Small intestine (tissue), 7 donors: ENCODE data around the gene TTC31. TPM values are rescaled to one million over a fixed set of nuclear protein-coding genes. Genes with fewer than 3 reads are reported as not detected.

Experiments
- DNase-seq, 2 donors: peaks; one replicate each; pipeline versions ENCODE4 v3.0.0 to v3.0.0-alpha.2; 2013
- FAIRE-seq: peaks from 2 replicates; lab custom pipeline; 2012; peaks lifted over from hg19 to GRCh38; lab: Jason Lieb, UNC
- H3K27ac ChIP-seq, 3 donors: one replicate each; pipeline ENCODE4 v1.5.1; 2013; ENCODE audit warnings: low read length in 2 of 3, mild to moderate bottlenecking in 2 of 3, control low read depth in 1 of 3, inconsistent platforms in 1 of 3, low read depth in 1 of 3, moderate library complexity in 1 of 3
- H3K27me3 ChIP-seq, 3 donors: one replicate each; pipeline ENCODE4 v1.6.1; 2013; ENCODE audit warnings: low read length in 3 of 3, inconsistent platforms in 1 of 3; ENCODE audit not compliant: control insufficient read depth in 3 of 3, insufficient read depth in 3 of 3
- H3K36me3 ChIP-seq, 3 donors: one replicate each; pipeline ENCODE4 v1.6.1; 2013; ENCODE audit warnings: low read length in 3 of 3, inconsistent platforms in 1 of 3, low read depth in 1 of 3, mild to moderate bottlenecking in 1 of 3, moderate library complexity in 1 of 3; ENCODE audit not compliant: control insufficient read depth in 3 of 3, insufficient read depth in 2 of 3
- H3K4me1 ChIP-seq, 3 donors: one replicate each; pipeline ENCODE4 v1.6.1; 2013; ENCODE audit warnings: low read length in 2 of 3, inconsistent platforms in 1 of 3, low read depth in 1 of 3, mild to moderate bottlenecking in 1 of 3, moderate library complexity in 1 of 3; ENCODE audit not compliant: control insufficient read depth in 3 of 3, insufficient read depth in 2 of 3
- H3K4me3 ChIP-seq, 3 donors: one replicate each; pipeline ENCODE4 v1.5.1; 2013; ENCODE audit warnings: low read length in 3 of 3, control low read depth in 1 of 3, inconsistent platforms in 1 of 3, low read depth in 1 of 3, mild to moderate bottlenecking in 1 of 3, moderate library complexity in 1 of 3
- H3K9me3 ChIP-seq, 2 donors: one replicate each; pipeline ENCODE4 v1.6.1; 2013; ENCODE audit warnings: low read depth in 1 of 2, low read length in 1 of 2; ENCODE audit not compliant: control insufficient read depth in 2 of 2, insufficient read depth in 1 of 2
- WGBS, 3 donors: extraction: QIAGEN DNeasy Blood & Tissue Kit; methylation state at CpG; one replicate each; pipeline ENCODE4 v1.1.7; 2013; 5-methylcytosine and 5-hydroxymethylcytosine counted together
- polyA plus RNA-seq, 4 donors: library from polyadenylated mRNA; stranded (reverse) in 3 of 4; unstranded in 1 of 4; fragments of 200-250 nt in 3 of 4; fragments of 120-200 nt in 1 of 4; gene quantifications; one replicate each; pipeline versions ENCODE4 v1.2.1 to v1.2.3, GENCODE V29; 2013
- donor health status: healthy with polysubstance abuse.
- donor health status: control.
- donor health status: control.
- donor health status: Bipolar disorder and iron deficiency.
- donor health status: healthy.

Gene TTC31
- polyA plus RNA-seq, 4 donors, result 20.1 to 51.0 (median 27.1) TPM

DNA sequence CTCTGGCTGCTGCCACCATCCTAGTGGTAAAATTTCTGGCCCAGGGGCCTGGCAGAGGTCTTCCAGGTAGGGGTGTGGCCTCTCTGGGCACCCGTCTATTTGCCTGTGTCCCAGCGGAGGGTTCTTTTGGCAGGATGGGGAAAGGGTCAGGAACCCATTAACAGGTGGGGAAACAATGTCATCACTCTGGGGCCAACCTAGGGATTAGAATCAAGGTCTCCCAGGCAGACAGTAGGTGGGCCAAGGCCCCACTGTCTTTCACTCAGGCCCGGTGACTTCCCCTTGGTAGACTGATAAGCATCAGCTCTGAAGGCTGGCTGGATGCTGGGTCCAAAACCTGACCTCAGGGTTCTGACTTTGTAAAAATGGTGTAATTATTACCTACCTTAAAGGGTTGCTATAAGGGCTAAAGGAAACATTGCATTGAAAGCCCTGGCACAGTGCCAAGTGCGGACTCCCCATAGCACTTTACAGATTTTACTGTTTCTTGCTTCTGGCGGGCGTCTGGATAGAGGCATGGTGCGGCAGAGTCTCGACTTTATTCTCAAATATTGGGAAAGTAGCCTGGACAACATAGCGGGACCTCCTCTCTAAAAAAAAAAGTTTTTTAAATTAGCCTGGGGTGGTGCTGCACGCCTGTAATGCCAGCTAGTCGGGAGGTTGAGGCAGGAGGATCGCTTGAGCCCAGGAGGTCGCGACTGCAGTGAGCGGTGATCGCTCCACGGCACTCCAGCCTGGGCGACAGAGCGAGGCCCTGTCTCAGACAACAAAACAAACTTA, 14.3 kb downstream of the TTC31 start:
- Histone ChIP-seq H3K36me3 (peaks cover under 1 to 52% (median 6%) of the 10 kb centered on the region in 3 donors), H3K4me1 (peaks cover 0 to 55% (median 0%) of the 10 kb centered on the region in 3 donors), H3K27me3 (peaks cover 0 to 39% (median 0%) of the 10 kb centered on the region in 3 donors), H3K9me3 (no peaks in the 10 kb centered on the region), H3K27ac (peak overlapping the region in 1 of 3 donors; percentile 82), H3K4me3 (peak overlapping the region in 1 of 3 donors; percentile 82)
- FAIRE-seq (no peak), DNase-seq (peak in 1 of 2 donors; percentile 75)
- 57 to 78% (median 72%) methylated on average over 19 of the region's 19 CpGs for WGBS, 3 donors

DNA sequence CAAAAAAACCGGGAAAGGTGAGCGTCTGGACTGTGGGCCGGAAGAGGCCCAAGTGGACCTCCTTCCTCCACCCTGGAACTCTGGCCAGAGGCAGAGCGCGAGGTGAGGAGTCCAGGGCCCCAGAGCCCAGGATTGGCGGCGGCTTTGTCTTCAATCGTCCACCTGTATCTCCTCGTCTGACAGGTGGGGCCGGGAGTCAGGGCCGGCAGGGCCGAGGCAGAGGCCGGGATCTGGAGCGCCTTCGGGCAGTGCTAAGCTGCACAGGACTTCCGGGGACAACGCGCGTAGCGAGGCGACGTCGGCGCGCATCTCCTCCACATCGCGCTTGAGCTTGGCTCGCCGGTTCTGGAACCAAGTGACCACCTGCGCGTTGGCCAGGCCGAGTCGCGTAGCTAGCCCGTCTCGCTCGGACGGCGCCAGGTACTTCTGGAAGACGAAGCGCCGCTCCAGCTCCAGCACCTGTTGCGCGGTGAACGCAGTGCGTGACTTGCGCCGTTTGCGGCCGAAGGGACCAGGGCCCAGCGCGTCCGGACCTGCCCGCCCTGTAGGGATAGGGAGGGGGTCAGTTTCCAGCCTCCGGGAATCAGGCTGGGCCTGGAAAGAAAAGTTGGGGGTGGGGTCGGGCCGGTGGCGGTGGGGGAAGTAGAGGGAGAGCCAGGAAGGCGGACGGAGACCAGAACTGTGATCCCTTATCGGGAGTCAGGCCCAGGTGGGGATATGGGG, 15.1 kb downstream of the TTC31 start:
- H3K4me1 ChIP-seq, result peaks cover 0 to 48% (median 0%) of the 10 kb centered on the region in 3 donors
- peak overlapping the region in 2 of 3 donors; percentile 48 to 82 for H3K27ac ChIP-seq
- peaks cover 0 to 44% (median under 1%) of the 10 kb centered on the region in 3 donors for H3K36me3 ChIP-seq
- DNase-seq (peak; percentile 48 to 70), FAIRE-seq (no peak)
- WGBS, 3 donors, result 7 to 9% (median 8%) methylated on average over 55 to 61 of the region's 61 CpGs
- H3K4me3 ChIP-seq, result peak overlapping the region; percentile 27 to 82 (median 59)
- peaks cover 0 to 45% (median 0%) of the 10 kb centered on the region in 3 donors for H3K27me3 ChIP-seq
- no peaks in the 10 kb centered on the region for H3K9me3 ChIP-seq

DNA sequence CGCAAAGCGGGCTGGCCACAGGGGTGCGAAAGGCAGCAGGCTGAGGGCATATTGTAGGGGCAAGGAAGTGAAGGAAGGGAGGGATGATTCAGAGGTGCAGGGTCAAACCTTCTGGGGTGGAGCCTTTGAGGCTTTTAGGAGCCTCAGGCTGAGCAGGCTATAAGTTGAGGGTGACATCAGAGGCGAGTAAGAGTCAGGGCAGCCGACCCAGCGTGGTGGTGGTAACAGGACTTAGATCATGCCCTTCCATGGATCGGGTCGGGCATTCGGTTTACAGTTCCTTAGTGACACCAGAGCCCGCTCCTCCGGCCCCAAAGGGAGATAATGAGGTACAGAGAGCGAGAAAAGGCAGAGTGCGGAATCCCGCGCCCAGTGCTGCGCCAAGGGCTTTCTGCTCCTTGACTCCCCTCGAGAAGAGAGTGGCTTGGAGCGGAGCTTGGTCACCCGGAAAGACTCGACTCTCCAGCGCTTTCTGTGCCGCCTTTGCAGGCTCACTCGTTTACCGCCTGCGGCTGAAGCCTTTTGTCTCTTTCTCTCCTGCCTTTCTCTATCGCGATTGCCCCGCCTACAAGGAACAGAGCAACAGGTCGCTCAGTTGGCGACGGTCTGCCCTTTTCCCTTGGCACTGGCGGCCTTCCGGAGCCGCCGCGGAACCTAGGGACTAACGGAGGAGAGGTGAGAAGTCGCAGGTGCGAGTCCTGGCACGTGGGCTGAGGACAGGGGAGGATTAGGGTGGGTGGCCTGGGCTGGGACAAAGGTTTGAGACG, 15.8 kb downstream of the TTC31 start:
- FAIRE-seq (no peak), DNase-seq (peak; percentile 68 to 76)
- peak overlapping the region; percentile 3 to 82 (median 56) for H3K27ac ChIP-seq
- peaks cover 0 to 49% (median 0%) of the 10 kb centered on the region in 3 donors for H3K27me3 ChIP-seq
- no peaks in the 10 kb centered on the region for H3K9me3 ChIP-seq
- peak overlapping the region; percentile 27 to 82 (median 59) for H3K4me3 ChIP-seq
- 2 to 3% (median 2%) methylated on average over 40 to 41 of the region's 41 CpGs for WGBS, 3 donors
- peaks cover 0 to 37% (median 0%) of the 10 kb centered on the region in 3 donors for H3K36me3 ChIP-seq
- peaks cover 0 to 48% (median 0%) of the 10 kb centered on the region in 3 donors for H3K4me1 ChIP-seq

DNA sequence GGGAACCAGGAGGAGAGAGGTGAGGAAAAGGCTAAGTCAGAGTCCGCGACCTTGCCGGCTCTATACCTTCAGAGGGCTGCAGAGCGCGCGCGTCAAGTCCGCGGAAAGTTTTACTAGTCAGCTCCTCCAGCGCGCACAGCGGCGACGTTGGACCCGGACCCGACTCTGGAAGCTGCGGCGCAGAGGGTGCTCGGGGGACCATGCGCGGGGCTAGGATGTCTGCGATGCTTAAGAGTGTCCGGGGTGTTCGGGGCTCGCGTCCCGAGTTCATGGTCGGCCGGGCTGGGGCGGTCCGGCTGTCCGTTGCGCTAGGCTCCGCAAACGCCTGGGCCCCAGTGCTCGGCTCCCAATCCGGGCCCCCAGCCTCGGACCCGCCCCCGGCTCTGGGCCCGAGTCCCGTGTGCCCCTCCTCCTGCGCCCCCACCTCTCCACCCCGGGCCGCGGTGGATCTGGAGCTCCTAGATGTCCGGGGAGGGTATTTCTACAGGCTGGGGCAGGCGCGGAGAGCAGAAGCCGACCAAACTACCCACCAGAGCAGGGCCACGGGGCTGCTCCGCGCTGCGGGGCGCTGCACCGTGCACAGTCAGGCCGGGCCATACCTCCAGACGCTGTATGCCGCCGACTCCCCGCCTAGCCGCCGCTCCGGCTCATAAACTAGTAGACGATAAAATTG, 16.5 kb downstream of the TTC31 start, which contains the start of gene LBX2:
LBX2 (minus strand) TSS at position 337 of the 673 bp plus-strand sequence; CDS start at position 271, 66 bp downstream.
- FAIRE-seq (no peak), DNase-seq (peak; percentile 31 to 74)
- H3K4me3 ChIP-seq, result peak within 1 kb of the TSS; percentile 27 to 82 (median 59)
- no peaks in the 10 kb centered on the region for H3K9me3 ChIP-seq
- WGBS, 3 donors, result 2 to 6% (median 3%) methylated on average over 55 to 65 of the region's 65 CpGs
- peak within 1 kb of the TSS; percentile 3 to 82 (median 56) for H3K27ac ChIP-seq
- H3K27me3 ChIP-seq, result peaks cover 0 to 49% (median 0%) of the 10 kb centered on the region in 3 donors
- H3K4me1 ChIP-seq, result peaks cover 0 to 53% (median 0%) of the 10 kb centered on the region in 3 donors
- H3K36me3 ChIP-seq, result peaks cover 0 to 37% (median 0%) of the 10 kb centered on the region in 3 donors

DNA sequence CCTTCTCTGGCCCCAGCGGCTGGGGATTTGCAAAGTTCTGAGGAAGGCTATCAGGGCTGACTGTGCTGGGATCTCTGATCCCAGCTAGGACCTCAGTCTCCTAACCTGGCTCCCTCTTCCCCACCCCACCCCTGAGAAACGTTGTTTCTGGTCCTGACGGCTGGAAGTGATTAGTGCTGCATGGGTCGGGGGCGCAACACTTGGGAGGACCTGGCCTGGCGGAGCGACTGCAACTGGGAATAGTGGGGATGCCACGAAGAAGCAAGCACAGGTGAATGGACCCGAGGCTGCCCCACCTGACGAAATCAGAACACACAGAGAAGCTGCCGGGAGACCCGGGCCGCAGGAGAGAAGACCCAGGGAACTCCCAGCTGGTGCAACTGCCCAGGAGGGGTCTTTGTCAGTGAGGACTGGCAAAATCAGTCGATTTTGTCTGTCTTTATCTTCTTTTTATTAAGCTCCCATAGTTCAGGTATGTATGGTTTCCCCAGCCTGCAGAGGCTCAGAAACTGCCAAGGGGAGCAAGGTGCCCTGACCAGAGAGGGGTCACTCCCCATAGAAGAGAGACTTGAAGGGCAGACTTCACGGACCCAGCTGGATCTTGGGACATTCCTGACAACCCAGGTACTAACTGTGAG, 17.2 kb downstream of the TTC31 start:
- peaks cover 0 to 37% (median 0%) of the 10 kb centered on the region in 3 donors for H3K36me3 ChIP-seq
- 38 to 52% (median 47%) methylated on average over 15 of the region's 15 CpGs for WGBS, 3 donors
- no peaks in the 10 kb centered on the region for H3K9me3 ChIP-seq
- peak overlapping the region in 2 of 3 donors; percentile 59 to 82 for H3K4me3 ChIP-seq
- H3K27ac ChIP-seq, result peak overlapping the region in 1 of 3 donors; percentile 82
- H3K4me1 ChIP-seq, result peaks cover 0 to 59% (median 0%) of the 10 kb centered on the region in 3 donors
- peaks cover 0 to 49% (median 0%) of the 10 kb centered on the region in 3 donors for H3K27me3 ChIP-seq
- FAIRE-seq (no peak), DNase-seq (no peak)

DNA sequence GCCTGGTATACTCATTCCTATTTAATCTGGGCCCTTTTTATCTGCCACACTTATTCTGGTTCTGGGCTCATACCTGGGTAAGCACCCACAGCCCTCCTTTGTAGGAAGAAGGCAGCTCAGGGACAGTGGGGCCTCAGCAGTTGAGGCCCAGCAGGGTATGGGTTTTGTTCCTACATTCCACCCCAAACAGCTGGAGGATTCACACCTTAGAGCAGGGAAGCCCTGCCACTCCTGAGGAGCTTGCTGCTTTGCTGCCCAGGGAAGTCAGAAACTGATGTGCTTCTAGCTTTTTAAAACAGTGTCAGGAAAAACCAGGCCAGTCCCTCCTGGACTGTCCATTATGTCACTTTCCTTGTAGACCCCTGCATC, 17.7 kb downstream of the TTC31 start:
- Histone ChIP-seq H3K27me3 (peaks cover 0 to 49% (median 0%) of the 10 kb centered on the region in 3 donors), H3K4me3 (peak overlapping the region in 1 of 3 donors; percentile 82), H3K9me3 (no peaks in the 10 kb centered on the region), H3K27ac (peak overlapping the region in 1 of 3 donors; percentile 82), H3K4me1 (peaks cover 0 to 64% (median under 1%) of the 10 kb centered on the region in 3 donors), H3K36me3 (peaks cover 0 to 37% (median 0%) of the 10 kb centered on the region in 3 donors)
- FAIRE-seq (no peak), DNase-seq (no peak)

DNA sequence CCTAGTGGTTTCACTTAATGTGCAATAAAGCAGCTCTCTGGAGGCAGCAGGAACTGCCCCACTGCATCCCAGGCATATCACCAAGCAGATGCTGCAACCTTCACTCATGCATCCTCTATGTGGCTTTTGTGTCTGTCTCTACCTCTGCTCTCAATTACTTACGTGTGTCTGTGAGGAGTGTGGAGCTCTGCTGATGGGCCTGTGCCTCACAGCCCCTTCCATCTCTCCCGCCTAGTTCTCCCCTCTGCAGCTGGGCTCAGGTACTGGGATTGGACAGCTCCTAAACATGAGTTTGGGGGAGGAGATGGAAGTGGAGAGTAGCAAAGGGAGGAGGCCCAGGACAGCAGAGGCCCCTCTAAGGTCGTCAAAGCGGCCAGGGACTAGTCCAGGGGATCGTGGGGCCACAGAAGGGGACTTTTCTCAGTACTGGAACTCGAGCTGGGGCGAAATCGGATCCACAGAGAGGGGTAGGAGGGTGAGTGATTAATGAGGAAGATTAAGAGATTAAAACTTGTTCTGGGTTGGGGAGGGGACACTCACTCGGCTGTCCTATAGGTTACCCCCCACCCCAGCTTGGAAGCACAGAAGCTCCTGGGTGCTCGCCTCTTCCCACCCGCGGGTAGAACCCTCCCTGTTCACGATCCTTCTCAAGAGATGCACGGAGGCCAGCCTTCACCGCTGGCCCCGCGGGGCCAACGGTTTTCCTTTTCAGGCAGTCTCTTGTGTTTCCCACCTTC, 18.6 kb downstream of the TTC31 start:
- no peaks in the 10 kb centered on the region for H3K9me3 ChIP-seq
- H3K4me3 ChIP-seq, result peak overlapping the region in 2 of 3 donors; percentile 82 to 85
- H3K27ac ChIP-seq, result peak overlapping the region in 1 of 3 donors; percentile 98
- H3K27me3 ChIP-seq, result peaks cover 0 to 49% (median 0%) of the 10 kb centered on the region in 3 donors
- DNase-seq (no peak), FAIRE-seq (no peak)
- WGBS, 3 donors, result 60 to 75% (median 74%) methylated on average over 18 of the region's 18 CpGs
- peaks cover 3 to 64% (median 6%) of the 10 kb centered on the region in 3 donors for H3K4me1 ChIP-seq
- peaks cover 0 to 39% (median 0%) of the 10 kb centered on the region in 3 donors for H3K36me3 ChIP-seq
